Hematopoietic multipotent progenitor cell treated with erythropoietin and hydrocortisone succinate and interleukin-3 and kit ligand, for 4 days (in vitro differentiated cells): Measurements from ENCODE around the gene ABCB11.
"Not testable (repeated sequence)": the region's sequence is repeated elsewhere in the genome, so short reads cannot be mapped to it uniquely, and the experiment has no call there.

Experiments used
- DNase-seq: peaks from one replicate; pipeline ENCODE4 v3.0.0-alpha.2; 2015

ABCB11 gene

GRCh38 chr2:168926621-168927386 is 104.3 kb downstream of the ABCB11 start:
- no peak for DNase-seq

- DNase-seq: peak; percentile 79
Measured at GRCh38 chr2:168920504-168921157, 110.5 kb downstream of the ABCB11 start.

- no peak for DNase-seq
Measured at GRCh38 chr2:168916331-168916675, 114.8 kb downstream of the ABCB11 start.

- DNase-seq: no peak
Measured at GRCh38 chr2:168915441-168916330, 115.4 kb downstream of the ABCB11 start.

GRCh38 chr2:168913495-168913894 is 117.6 kb downstream of the ABCB11 start:
- no peak for DNase-seq

- DNase-seq: peak; percentile 35
Measured at GRCh38 chr2:168912901-168913369, 118.2 kb downstream of the ABCB11 start.

- peak; percentile 30 for DNase-seq
Measured at GRCh38 chr2:168912466-168912865, 118.7 kb downstream of the ABCB11 start.

- DNase-seq: no peak
Measured at GRCh38 chr2:168910330-168910729, 120.8 kb downstream of the ABCB11 start.

DNA sequence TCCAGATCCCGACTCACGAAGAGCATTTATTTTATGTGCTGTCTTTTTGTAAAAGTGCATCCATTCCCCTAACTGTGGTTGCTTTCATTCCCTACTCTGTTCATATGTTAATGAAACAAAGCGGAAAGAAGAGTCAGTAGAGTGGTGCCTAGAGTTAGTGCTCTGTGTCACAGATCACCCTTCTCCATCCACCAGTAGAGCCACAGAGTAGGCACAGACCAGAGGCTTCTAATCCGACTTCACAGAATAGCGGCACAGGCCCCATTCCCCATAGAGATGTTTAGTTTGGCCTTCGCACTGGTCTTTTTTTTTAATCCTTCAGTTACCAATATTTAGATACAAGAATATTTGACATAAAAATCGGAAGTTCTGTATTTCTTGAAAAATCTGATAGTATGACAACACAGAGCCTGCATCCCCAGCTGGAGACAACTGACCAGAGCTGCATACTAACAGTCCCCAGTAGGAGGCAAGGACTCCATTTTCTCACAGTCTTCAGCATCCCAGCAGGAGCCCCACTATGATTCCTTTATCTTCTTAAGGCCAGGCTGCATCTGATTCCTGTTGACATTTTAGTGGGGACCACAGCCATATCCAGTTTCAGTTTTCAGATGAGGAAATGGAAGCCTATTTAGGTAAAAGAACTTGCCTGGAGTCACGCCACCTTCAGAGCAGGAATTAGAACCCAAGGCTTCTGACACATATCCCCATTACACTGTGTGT is 123.0 kb downstream of the ABCB11 start:
- DNase-seq: peak; percentile 26

DNA sequence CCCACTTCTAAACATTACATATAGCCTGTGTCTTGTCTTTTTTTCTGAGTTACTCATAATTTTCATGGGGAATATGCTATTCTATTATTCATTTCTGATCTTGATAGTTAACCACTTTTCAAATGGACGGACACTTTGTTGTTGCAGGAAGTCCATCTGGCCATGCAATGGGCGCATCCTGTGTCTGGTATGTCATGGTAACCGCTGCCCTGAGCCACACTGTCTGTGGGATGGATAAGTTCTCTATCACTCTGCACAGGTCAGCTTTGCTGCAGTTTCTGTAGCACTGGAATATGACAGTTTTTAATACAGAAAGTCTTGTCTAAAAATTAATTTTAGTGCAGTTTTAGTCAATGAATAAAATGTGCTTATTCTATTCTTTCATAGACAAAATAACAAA is 126.8 kb downstream of the ABCB11 start:
- no peak for DNase-seq

DNA sequence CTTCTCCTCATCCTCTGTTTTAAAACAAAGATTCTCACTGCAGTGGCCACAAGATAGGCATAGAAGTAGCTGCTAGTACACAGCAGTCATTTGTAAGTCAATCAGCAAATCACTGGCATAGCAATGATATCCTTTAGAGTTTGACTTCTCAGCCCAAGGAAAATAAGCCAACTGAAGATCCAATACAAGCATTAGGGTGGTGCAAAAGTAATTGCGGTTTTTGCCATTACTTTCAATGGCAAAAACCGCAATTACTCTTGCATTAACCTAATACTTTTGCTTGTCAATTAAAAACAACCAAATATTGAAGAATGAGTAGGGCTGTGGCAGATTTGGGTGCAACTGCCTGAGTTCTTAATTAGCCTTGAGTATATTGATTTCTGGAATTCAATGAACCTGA is 127.2 kb downstream of the ABCB11 start:
- DNase-seq: no peak

DNA sequence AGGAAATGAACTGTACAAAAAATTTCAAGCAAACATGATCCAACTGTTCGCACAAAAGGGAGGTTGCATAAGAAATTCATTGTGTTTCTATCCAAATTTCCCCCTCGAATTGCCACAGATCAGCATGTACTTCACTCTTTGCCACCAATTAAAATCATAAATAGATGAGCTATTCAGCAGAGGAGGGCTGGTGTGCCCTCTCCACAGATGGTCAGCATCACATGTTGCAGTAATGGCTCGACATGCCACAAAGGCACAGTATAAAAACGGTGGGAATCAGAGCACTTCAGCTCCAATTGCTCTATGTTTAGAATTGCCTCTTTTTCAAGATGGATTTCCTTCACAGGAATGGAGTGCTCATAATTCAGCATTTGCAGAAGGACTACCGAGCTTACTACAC is 130.1 kb downstream of the ABCB11 start, which contains the start of gene G6PC2:
Gene G6PC2 (plus strand): TSS at position 289 of the 400 bp plus-strand sequence. CDS start 41 bp downstream, at position 330.
- DNase-seq: no peak

- no peak for DNase-seq
Measured at GRCh38 chr2:168897449-168897848, 133.7 kb downstream of the ABCB11 start.

DNA sequence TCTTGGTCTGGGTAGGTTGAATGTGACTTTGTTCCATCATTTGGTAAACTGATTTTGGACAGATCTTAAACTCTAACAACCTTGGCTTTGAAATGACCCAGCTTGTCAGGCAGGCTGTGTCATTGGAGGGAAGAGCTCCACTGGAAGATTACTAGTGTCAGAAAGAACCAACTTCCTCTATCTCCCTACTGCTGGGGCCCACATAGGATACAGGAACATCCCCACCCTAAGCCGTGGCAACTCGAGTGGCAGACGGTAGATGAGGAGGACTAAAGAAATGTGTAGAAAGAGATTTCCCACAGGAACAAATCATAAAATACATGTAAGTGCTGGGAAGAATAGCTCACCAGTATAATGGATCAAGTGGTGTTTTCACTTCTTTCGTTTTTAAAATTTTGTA is 134.3 kb downstream of the ABCB11 start:
- peak; percentile 48 for DNase-seq

- DNase-seq: no peak
Measured at GRCh38 chr2:168895771-168896170, 135.4 kb downstream of the ABCB11 start.

- no peak for DNase-seq
Measured at GRCh38 chr2:168894720-168895119, 136.4 kb downstream of the ABCB11 start.

DNA sequence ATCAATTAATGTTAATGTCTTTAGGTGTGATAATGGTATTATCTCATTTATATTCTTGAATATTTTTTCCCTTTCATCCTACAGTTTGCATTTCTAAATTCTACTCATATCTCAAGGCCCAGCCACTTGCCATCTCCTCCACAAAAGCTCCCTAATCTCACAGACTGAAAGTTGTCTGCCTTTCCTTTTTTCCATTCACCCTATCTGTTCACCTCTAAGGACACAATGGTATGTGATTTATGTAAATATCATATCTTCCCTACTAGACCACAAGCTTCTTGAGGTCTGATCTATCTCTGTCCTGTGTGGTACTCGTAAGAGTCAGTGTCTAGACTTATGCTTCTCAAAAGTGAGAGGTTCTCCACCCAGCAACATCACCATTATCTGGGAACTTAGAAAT is 137.0 kb downstream of the ABCB11 start:
- DNase-seq: no peak

DNA sequence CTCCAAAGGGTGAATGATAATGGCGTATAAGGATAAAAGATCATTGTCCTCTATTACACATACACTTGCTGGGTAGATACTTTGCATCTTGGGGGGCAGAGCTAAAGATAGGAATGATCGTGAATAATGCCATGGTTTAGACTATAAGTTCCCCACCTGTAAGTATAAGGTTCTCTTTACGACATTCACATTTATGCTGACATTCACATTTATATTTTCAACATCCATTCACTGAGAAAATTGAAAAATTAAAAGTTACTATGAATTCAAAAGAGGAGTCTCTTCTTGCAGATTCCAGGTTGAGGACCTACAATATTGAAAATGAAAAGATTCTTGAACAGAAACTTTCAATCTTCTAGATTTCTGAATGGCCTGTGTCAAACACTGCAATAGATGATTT is 138.8 kb downstream of the ABCB11 start:
- DNase-seq: no peak

DNA sequence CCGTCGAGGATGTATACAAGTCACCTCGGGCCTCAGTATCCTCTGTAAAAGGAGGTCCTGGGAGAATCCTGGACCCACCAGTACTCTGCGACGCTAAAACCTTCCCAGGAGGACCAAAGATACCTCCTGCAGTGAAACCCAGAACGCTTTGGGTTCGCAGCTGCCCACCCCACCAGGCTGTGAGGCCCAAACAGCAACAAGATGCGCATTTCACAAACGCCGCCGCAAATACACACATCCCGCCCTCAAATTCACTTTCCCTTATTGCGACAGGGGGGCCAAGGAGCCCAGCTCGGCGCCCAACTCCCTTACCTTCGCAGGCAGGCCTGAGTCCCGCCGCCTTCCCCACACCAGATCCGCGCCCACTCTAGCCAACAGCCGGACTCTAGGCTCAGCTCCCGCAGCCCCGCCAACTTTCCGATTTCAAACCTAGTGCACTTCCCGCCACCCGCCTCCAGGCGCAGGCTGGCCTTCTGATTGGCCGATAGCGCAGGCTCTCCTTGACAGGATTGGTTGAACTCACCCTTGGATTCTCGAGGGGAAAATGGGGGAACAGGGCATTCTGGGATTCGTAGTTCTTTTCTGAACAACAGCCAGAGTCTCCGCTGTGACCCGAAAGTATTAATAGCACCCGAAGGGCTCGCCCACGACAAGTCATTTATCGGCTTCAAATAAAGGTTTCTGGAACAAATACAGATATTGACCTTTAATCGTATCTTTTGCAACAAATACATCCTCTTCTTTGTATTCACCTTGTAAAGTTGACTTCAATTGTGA is 140.9 kb downstream of the ABCB11 start, which contains the start of gene SPC25:
Gene SPC25 (minus strand): TSS at position 425 of the 777 bp plus-strand sequence. CDS start 911 bp downstream, outside the sequence.
- DNase-seq: peak; percentile 98

GRCh38 chr2:168889635-168890005 is 141.5 kb downstream of the ABCB11 start:
- DNase-seq: peak; percentile 43

- peak; percentile 54 for DNase-seq
Measured at GRCh38 chr2:168884975-168885374, 146.1 kb downstream of the ABCB11 start.

DNA sequence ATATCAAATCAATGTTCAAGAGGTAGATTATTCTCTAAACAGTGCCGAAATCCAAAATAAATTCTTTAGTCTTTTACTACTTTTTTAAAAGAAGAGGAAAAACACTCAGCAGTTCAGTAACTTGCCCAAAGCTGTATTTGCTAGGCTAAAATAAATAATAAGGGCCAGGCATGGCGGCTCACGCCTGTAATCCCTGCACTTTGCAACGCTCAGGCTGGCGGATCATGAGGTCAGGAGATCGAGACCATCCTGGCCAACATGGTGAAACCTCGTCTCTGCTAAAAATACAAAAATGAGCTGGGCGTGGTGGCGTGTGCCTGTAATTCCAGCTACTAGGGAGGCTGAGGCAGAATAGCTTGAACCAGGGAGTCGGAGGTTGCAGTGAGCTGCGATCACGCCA is 149.0 kb downstream of the ABCB11 start:
- DNase-seq: not testable (repeated sequence)
